NCI-H345 treated with DMSO at 0.1 percent for 48 hours (cell line): ENCODE data around the gene NBAS.
"Not testable (repeated sequence)": the region's sequence is repeated elsewhere in the genome, so short reads cannot be mapped to it uniquely, and the experiment has no call there.

Experiments used
- DNase-seq: peaks from one replicate; lab custom pipeline; 2025; ENCODE audit not compliant: unreplicated experiment; lab: John Stamatoyannopoulos, UW

The NBAS gene

GRCh38 chr2:15561574-15562344 is 625 bp upstream of the NBAS start:
- peak; percentile 95 for DNase-seq

DNA sequence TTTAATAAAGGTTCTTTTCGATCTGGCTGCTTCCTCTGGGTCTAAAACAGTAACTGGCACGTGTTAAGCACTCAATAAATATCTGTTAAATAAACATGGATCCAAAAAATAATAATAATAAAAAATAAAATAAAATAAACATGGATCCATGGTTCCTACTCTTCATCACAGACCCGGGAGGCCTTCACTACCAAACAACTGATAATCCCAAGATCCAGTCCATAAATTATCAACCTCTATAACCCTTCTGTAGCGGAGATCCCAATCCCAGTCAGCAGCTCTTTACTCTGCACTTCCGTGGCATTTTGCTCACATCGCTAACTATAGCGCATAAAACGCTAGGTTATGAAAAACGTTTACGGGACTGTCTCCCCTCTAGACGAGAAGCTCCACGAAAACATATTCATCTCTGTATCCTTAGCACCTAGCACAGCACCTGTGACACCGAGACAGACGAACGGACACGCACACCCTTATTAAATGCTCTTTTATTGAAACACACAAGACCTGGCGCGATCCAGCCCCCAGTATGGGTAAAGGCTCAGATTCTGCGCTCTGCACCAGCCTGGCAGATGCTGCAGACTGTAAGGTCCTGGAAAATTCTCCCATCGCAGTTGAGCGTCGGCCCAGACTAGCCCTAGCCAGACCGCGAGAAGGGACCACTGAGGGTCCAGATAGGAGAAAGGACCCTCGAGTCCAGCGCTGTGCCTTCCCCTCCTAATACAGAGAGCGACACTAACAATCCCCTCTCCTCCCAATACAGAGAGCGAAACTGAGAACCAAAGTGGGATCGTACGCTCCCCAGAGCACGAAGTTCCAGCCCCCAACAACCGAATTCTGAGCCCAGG is 770 bp downstream of the NBAS start:
- peak; percentile 29 for DNase-seq

DNA sequence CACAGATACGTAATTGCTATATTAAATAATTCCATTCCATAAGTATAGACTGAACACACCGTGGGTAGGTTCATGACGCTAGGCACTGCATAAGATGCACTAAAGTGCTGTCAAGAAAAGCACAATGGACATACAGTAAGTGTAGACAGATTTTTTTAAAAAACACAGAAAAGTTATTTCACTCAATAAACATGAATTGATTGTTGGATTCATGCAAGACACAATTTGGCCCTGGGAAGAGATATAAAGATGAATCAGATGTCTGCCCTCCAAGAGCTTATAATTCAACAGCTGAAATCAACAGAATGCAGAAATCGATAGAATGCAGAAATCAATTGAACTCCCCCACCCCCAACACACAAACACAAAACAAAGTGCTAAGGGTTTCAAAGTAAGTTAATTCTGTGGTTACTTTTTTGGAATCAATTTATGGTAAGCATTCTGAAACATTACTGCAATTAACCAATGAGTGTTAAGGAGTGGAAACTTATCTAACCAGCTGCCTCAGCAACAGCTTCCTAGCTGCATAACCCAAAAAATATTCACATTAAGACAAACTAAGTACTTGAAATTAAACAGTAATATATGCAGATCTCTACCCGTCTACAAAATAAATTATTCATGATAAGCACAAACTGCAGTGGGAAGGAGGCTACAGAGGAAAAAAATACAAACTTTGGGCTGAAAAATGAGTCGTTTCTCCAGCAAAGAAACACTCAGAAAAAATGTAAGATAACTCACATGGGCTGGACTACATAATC is 1.6 kb downstream of the NBAS start:
- DNase-seq, result no peak

DNA sequence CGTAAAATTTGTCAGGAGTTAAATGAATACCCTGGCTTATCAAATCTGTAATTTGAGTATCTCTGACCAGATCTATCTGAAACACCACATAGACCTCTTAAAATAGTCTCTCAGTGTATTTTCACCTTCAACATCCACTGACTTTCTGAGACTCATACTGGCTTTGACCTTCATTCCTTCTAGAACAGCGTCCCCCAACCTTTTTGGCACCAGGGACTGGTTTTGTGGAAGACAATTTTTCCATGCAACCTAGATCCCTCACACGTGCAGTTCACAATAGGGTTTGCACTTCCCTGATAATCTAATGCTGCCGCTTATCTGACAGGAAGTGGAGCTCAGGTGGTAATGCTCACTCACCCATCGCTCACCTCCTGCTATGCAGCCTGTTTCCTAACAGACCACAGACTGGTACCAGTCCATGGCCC is 3.2 kb downstream of the NBAS start:
- DNase-seq, result no peak

- no peak for DNase-seq
These were observed 4.7 kb downstream of the NBAS start for GRCh38 chr2:15556311-15556930.

- no peak for DNase-seq
These were observed 5.4 kb downstream of the NBAS start for GRCh38 chr2:15555760-15556193.

GRCh38 chr2:15554525-15555218 is 6.5 kb downstream of the NBAS start:
- no peak for DNase-seq

DNA sequence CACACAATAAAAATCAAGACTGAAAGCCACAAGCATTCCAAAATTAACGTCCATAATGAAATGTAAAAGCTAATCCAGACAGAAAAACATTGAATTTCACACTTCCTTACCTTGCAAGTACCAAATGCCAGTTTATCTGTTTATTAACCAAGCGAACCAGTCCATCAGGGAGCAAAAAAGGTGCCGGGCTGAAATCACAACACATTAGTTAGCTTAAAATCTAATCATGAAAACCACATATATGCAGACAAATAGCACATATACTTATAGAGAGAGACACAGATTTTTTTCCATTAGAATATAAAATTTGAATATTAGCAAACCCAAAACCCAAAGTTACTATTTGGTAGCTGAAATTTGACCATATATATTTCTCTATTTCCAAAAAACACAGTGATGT is 7.2 kb downstream of the NBAS start:
- DNase-seq, result no peak

GRCh38 chr2:15553519-15553918 is 7.6 kb downstream of the NBAS start:
- DNase-seq, result no peak

DNA sequence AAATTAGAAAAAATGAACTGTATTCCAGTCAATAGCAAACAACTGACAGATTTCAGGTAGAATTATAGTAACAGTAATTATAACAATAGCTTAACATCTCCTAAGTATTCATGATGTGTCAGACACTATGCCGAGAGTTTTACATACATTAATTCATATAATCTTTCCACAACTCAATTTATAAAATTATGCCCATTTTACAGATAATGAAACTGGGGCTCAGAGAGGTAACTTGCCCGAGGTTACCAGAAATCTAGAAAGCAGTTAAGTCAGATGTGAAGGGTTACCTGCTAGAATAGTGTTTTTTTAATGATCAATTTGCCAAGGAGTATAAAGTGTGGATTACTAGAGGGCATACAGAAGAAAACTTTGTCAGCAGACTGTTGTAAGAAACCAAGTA is 12.2 kb downstream of the NBAS start:
- no peak for DNase-seq

- DNase-seq, result no peak
These were observed 13.8 kb downstream of the NBAS start for GRCh38 chr2:15547115-15547876.

- no peak for DNase-seq
These were observed 14.6 kb downstream of the NBAS start for GRCh38 chr2:15546297-15547098.

DNA sequence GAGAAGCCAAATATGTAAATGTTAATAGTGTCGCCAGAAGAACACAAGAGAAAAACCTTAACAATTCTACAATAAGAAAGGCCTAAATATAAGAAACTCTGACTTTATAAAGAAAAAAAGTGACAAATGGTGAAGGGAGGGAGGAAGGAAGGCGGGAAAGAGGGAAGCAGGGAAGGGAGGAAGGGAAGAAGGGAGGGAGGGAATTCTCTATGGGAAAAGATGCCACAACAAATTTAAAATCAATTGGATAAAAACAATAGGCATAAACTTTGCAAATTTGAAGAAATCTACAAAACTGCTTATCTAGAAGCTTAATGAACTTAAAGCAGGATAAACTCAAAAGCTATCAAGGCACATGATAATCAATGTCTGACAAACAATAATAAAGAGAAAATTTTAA is 16.9 kb downstream of the NBAS start:
- DNase-seq, result no peak

DNA sequence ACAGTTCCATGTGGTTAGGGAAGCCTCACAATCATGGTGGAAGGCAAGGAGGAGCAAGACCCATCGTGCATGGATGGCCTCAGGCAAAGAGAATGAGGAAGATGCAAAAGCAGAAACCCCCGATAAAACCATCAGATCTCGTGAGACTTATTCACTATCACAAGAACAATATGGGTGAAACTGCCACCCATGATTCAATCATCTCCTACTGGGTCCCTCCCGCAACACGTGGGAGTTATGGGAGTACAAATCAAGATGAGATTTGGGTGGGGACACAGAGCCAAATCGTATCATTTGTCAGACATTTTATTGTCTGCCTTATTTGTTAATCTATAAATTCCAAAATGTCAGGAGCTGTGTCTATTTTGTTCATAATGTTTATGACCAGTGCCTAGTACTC is 17.6 kb downstream of the NBAS start:
- DNase-seq, result no peak

- DNase-seq, result no peak
These were observed 18.1 kb downstream of the NBAS start for GRCh38 chr2:15543053-15543452.

- DNase-seq, result not testable (repeated sequence)
These were observed 18.9 kb downstream of the NBAS start for GRCh38 chr2:15542269-15542668.

GRCh38 chr2:15540523-15540922 is 20.6 kb downstream of the NBAS start:
- DNase-seq, result not testable (repeated sequence)

GRCh38 chr2:15539999-15540398 is 21.1 kb downstream of the NBAS start:
- no peak for DNase-seq

DNA sequence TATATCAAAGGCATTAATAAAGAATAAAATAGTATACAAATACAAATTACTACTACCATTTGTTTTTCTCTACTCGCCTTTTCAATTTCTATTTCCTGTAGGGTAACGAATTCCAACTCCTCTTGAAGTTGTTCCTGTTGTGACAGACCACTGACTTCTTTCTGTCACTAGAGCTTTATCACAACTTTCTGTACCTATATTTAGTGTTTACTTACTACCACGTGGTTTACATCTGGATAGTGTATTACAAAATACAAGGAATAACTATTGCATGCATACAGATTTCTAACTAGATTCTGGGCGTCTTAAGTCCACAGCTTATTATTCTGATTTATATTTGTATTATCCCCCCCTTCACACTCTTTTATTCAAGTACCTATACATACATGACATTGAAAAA is 22.3 kb downstream of the NBAS start:
- no peak for DNase-seq
